ENCODE data around the gene INPP5A.
"Not testable (repeated sequence)": the region's sequence is repeated elsewhere in the genome, so short reads cannot be mapped to it uniquely, and the experiment has no call there.

INPP5A gene

GRCh38 chr10:132792796-132793195 is 255.2 kb downstream of the INPP5A start:
- TF ChIP-seq, protein P1, sequence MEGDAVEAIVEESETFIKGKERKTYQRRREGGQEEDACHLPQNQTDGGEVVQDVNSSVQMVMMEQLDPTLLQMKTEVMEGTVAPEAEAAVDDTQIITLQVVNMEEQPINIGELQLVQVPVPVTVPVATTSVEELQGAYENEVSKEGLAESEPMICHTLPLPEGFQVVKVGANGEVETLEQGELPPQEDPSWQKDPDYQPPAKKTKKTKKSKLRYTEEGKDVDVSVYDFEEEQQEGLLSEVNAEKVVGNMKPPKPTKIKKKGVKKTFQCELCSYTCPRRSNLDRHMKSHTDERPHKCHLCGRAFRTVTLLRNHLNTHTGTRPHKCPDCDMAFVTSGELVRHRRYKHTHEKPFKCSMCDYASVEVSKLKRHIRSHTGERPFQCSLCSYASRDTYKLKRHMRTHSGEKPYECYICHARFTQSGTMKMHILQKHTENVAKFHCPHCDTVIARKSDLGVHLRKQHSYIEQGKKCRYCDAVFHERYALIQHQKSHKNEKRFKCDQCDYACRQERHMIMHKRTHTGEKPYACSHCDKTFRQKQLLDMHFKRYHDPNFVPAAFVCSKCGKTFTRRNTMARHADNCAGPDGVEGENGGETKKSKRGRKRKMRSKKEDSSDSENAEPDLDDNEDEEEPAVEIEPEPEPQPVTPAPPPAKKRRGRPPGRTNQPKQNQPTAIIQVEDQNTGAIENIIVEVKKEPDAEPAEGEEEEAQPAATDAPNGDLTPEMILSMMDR (conservative IDR thresholded peaks at IDR 0.05): no peak

GRCh38 chr10:132793213-132793612 is 255.6 kb downstream of the INPP5A start:
- TF ChIP-seq, protein P1 (conservative IDR thresholded peaks at IDR 0.05): no peak
- H3K27ac ChIP-seq: no peak overlapping the region

More at GRCh38 chr10:132792796-132793195, 255.2 kb downstream of the INPP5A start:
- no peak overlapping the region for H3K27ac ChIP-seq

DNA sequence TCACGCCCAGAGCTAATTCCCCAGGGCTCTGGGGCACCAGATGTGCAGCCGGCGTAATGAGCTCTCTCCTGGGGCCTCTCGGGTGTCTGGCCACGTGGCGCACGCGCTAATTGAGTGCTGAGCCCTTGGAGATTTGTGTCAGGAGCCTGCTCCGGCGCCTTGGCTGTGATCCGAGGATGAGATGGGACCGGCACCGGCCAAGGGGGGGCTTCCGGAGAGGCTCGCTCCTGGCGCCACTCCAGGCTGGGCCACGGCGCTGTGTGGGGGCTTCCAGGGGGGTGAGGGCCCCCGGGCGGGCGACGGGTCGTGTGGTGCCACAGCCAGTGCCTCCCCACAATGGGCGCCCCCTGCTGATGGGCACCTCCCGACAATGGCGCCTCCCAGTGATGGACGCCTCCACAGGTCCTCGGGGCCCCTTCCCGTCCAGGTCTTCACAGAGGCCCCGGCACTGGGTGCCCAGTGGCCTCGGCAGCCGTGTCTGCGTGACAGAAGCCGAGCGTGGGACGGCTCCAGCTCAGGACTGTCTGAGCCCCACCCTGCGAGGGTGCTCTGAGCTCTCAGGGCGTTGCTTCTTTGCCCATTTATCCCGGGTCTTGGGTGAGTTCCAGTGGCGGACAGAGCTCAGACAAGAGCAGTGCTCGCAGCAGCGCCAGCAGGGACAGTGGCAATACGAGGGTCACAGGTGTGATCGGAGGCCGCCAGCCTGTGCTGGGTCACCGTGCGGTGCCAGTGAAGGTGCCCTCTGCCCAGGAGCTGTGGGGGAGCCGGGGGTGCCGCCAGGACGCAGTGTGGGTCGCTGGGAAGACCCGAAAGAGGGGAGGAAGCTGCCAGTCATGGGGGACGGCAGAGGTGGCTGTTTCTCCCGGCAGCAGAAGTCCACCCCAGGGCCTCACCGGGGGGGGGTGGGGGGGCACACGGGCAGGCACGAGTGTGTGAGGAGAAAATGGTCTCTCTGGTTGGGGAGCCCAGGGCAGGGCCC is 256.6 kb downstream of the INPP5A start:
- TF ChIP-seq, protein P1 (conservative IDR thresholded peaks at IDR 0.05): no peak
- no peak overlapping the region for H3K27ac ChIP-seq

DNA sequence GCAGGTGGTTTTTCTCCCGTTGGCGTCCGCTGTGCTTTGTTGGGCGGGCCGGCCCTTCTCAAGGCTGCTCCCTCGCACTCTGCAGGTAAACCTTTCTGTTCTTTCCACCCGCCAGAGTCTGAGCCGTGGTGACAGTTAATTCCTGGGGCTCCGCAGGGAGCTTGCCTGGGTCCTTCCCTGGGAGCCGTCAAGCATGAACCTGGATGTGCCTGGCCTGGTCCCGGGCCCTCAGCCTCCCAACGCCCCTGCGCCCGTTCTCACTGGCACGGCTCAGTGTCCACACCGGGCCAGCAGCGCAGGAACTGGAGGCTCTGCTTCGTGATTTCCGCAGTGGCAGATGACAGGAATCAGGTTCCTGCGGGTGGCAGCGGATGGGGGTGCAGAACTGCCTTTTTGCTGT is 259.3 kb downstream of the INPP5A start:
- TF ChIP-seq, protein P1 (conservative IDR thresholded peaks at IDR 0.05): no peak
- H3K27ac ChIP-seq: no peak overlapping the region

DNA sequence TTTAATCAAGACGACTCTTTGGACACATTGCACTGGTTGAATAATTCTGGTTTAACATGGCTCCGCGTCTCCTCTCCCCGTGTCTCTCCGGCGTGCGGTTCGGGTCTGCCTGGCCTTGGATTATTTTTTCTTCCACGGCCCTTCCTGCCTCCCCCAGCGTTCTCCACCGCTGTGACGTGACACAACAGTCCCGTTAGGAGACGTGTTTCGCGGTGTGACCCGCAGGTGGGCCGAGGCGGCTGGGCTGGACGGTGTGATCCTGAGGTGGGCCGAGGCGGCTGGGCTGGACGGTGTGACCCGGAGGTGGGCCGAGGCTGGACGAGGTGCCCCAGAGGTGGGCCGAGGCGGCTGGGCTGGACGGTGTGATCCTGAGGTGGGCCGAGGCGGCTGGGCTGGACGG is 260.4 kb downstream of the INPP5A start:
- H3K27ac ChIP-seq: not testable (repeated sequence)

DNA sequence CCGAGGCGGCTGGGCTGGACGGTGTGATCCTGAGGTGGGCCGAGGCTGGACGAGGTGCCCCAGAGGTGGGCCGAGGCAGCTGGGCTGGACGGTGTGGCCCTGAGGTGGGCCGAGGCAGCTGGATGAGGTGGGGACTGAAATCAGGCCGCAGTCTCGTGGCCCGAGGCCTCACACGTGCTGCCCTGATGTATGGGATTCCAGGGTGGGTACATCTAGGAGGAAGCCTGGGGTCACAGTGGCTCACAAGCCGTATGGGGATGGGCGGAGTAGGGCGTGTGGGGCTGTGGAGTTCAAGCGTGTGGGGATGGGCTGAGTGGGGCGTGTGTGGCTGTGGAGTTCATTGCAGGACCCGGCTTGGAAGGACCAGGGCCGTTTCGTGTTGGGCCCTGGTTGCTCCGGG is 260.8 kb downstream of the INPP5A start:
- TF ChIP-seq, protein P1 (conservative IDR thresholded peaks at IDR 0.05): no peak
- no peak overlapping the region for H3K27ac ChIP-seq

DNA sequence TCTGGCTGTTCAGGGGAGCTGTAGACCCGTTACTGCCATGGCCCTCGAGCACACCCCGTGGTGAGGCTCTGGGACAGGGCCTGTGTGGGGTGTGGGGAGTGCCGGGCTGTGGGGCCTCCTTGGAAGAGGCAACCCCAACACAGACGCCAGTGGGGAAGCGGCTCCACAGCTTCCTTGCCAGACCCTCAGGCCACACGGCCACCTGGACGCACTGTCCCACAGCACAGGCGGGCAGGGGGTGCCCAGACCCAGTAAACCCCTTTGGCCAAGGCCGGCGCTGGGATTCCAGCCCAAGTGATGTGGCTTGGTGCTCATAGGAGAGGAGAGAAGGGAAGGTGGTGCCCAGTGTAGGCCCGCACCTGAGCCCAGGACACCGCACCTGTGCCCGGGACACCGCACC is 261.3 kb downstream of the INPP5A start:
- TF ChIP-seq, protein P1 (conservative IDR thresholded peaks at IDR 0.05): no peak
- no peak overlapping the region for H3K27ac ChIP-seq

DNA sequence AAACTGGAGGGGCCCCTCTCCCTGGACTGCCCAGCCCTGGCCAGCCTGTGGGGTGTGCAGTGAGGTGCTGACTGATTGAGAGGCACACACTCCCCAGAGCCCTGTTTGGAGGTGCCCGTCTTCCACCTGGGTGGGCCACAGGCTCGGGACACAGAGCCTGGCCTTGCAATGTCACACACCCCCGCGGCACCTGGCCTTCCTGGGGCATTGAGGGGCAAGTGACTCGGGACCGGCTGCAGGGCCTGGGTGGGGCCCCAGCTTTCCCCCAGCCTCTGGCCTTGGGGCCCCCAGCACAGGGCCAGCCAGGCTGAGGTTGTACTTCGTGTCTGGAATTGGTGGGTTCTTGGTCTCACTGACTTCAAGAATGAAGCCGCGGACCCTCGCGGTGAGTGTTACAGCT is 262.3 kb downstream of the INPP5A start:
- H3K27ac ChIP-seq: no peak overlapping the region

More for the DNA sequence above, 262.3 kb downstream of the INPP5A start:
- TF ChIP-seq, protein P1 (conservative IDR thresholded peaks at IDR 0.05): no peak

Measured in VCaP (cell line).